NCI-H524 (cell line): ENCODE data around the gene USP14.
A peak's percentile ranks its signal among the peaks of the same experiment; 100 is the strongest.
"Not testable (repeated sequence)": the region's sequence is repeated elsewhere in the genome, so short reads cannot be mapped to it uniquely, and the experiment has no call there.

Experiments used
- DNase-seq, 2 experiments: peaks; one replicate each; lab custom pipeline; 2025; lab: John Stamatoyannopoulos, UW

The USP14 gene

DNA sequence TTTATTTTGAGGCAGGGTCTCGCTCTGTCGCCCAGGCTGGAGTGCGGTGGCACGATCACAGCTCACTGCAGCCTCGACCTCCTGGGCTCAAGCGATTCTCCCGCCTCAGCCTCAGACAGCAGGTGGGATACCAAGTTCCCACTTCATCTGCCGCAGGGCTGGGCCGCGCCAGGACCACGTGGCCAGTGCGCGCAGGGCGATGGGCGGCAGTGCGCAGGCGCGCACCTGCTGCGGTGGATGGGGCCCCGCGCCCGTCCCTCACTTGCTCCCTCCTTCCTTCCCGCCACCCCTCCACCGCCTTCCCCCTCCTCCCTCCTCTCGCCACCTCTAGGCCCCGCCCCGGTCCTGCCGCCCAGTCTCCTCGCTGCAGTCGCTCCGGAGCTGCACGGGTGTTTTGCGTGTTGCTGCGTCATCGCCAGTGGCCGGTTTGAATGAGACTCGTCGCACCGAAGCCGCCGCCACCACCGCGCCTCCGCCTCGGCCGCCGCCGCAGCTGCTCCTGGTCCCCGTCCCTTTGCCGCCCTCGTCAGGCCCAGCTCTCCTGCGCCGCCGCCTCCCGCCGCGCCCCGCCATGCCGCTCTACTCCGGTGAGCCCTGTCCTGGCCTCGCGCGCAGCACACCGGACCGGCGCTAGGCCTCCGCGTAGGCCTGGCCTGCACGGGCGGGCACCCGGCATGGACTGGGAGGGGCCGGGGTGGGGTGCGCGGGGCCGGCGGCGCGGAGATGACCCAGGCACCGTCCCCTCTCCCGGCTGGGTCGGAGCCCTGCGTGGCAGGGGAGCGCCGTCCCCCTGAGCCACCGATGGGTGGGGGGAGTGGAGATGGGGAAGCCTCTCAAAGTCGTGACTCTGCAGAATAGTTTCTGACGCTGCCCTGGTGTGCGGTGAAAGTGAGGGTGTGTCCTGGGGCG, at the start of gene USP14:
Gene USP14 (plus strand): TSS at position 430 of the 909 bp plus-strand sequence. CDS start 142 bp downstream, at position 572.
- peak; percentile 92 to 93 for DNase-seq

DNA sequence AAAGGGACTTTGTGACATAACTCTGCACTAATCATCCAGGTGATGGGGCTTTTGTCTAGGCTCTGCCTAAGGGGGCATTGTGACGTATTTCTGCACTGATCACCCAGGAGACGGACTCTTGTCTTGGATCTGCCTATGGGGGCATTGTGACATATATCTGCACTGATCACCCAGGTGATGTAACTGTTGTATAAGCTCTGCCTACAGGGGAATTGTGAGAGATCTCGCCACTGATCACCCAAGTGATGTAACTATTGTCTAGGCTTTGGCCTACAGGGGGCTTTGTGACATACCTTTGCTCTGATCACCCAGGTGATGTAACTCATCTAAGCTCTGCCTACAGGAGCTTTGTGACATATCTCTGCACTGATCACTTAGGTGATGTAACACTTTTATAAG, 49.7 kb upstream of the USP14 start:
- DNase-seq, result not testable (repeated sequence)

- not testable (repeated sequence) for DNase-seq
Observed at GRCh38 chr18:109130-109921, 49.0 kb upstream of the USP14 start.

DNA sequence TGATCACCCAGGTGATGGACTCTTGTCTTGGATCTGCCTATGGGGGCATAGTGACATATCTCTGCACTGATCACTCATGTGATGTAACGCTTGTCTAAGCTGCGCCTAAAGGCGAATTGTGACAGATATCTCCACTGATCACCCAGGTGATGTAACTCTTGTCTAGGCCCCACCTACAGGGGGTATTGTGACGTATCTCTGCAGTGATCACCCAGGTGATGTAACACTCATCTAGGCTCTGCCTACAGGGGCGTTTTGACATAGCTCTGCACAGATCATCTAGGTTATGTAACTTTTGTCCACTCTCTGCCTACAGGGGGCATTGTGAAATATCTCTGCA, 48.5 kb upstream of the USP14 start:
- DNase-seq, result not testable (repeated sequence)

DNA sequence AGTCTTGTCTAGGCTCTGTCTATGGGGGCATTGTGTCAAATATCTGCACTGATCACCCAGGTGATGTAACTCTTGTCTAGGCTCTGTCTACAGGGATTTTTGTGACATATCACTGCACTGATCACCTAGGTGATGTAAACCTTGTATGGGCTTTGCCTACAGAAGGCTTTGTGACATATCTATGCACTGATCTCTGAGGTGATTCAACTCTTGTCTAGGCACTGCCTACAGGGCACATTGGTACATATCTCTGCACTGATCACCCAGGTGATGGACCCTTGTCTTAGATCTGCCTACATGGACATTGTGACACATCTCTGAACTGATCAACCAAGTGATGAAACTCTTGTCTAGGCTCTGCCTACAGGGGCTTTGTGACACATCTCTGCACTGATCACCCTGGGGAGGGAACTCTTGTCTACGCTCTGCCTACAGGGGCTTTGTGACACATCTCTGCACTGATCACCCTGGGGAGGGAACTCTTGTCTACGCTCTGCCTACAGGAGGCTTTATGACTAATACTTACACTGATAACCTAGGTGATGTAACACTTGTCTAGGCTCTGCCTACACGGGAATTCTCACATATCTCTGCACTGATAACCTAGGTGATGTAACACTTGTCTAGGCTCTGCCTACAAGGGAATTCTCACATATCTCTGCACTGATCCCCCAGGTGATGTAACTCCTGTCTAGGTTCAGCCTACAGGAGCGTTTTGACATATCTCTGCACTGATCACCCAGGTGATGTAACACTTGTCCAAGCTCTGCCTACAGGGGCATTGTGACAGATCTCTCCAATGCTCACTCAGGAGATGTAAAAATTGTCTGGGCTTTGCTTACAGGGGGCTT, 47.8 kb upstream of the USP14 start:
- DNase-seq, result not testable (repeated sequence)

- no peak for DNase-seq
Observed at GRCh38 chr18:111306-112014, 46.9 kb upstream of the USP14 start.

DNA sequence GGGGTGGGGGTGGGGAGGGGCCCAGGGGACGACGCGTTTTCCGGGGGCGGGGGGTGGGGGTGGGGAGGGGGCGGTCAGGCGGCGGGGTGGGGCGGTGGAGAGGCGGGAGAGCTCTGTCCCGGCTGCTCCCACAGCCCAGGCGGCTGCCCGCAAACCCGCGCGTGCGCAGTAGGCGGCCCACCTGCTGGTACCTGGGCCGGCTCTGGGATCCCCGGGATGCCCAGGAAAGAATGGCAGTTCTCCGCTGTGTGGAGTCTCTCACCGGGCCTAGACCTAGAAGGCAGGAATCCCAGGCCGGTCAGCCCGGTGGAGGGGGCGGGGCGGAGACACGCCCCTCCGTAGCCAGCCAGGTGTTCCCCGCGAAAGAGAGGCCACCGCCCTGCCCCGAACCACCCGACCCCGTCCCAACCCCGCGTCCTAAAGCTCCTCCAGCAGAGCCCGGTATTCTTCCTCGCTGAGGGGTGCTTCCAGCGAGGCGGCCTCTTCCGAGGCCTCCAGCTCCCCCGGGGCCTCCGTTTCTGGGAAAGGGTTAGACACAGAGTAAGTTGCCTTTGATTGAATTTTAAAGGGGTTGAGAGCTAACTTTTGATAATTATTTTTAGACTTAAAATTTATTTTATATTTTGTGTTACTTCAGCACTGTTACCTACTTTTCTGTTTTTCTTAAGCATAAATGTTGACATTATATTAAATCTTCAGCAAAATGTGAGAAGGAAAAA, 46.2 kb upstream of the USP14 start:
- DNase-seq, result not testable (repeated sequence)

- not testable (repeated sequence) for DNase-seq
Observed at GRCh38 chr18:120539-121260, 37.7 kb upstream of the USP14 start.

- no peak for DNase-seq
Observed at GRCh38 chr18:135045-135444, 23.3 kb upstream of the USP14 start.

DNA sequence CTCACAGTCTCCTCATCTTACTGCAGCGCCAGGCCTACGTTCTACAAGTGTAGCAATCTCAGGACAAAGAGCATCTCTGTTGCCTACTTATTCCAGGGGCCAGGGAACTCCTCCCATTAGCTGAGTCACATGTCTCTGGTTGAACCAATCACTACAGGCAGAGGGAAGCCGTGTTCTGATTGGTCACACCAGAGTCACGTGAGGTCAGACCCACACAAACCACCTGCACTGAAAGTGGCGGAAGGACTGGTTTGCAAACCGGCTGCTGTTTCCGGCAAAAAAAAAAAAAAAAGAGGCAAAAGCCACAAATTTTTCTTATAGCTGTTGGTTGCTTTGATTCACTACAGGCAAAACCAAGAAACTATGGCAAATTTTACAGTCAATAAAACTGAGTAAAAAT, 21.9 kb upstream of the USP14 start:
- DNase-seq, result no peak

DNA sequence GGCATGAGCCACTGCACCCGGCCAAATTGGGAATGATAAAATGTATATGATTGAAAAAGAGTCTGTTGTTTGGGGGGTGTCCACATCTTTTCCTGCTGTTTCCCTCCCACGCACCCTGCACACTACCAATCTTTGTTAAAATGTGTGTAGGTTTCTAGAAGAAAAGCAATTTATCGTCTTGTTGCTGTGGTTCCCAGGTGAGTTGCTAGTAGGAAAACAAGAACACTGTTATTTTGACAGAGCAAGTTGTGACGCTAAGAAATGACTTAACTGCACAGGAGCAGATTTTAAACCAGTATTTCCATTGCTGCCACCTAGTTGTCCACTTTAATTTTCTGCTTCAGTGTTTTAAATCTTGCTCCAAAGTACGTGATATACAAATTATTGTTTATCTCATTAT, 21.0 kb upstream of the USP14 start:
- no peak for DNase-seq

- no peak for DNase-seq
Observed at GRCh38 chr18:140670-141266, 17.6 kb upstream of the USP14 start.

DNA sequence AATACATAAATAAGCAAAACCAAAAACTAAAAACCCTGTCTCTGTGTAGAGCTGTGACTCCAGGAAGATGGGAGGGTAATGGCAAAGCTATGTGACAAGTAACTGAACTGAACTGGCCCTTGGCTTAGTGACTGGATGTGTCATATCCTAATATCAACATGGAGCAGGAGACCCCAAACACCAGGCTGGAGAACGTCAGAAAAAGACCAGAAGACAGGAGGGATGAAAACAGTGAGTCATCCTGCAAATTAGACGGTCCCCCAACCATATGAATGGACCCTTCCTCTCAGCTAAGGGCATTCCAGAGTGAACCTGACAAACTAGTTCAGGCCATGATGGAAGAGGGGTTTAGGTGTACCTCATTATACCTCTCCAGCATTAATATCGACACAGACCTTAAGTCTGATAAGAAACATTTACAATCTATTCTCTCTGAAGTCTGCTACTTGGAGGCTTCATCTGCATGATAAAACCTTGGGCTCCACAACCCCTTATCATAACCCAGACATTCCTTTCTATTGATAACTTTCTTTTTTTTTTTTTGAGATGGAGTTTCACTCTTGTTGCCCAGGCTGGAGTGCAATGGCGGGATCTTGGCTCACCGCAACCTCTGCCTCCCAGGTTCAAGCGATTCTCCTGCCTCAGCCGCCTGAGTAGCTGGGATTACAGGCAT, 15.6 kb upstream of the USP14 start:
- not testable (repeated sequence) for DNase-seq

DNA sequence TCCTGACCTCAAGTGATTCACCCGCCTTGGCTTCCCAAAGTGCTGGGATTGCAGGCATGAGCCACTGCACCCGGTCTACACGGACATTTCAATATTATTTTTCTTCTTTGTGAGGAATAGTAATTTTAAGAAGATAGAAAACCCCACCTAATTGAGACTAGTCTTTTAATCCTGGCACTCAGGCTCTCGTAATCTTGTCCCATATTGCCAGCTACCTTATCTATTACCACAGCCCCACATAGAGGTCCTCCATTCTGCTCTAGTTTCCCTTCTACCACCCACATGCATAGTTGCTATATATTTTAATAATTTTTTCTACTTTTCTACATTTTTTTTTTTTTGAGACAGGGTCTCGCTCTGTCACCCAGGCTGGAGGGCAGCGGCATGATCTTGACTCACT, 9.5 kb upstream of the USP14 start:
- no peak for DNase-seq

GRCh38 chr18:154151-154550, 4.2 kb upstream of the USP14 start:
- DNase-seq, result no peak

GRCh38 chr18:155688-156087, 2.7 kb upstream of the USP14 start:
- DNase-seq, result no peak

- no peak for DNase-seq
Observed at GRCh38 chr18:156514-157230, 1.7 kb upstream of the USP14 start.

GRCh38 chr18:159037-159652, 788 bp downstream of the USP14 start:
- DNase-seq, result no peak
